H9 (cell line): ENCODE results near the gene RALGAPA2. TPM values are rescaled to one million over a fixed set of nuclear protein-coding genes. Genes with fewer than 3 reads are reported as not detected.

ENCODE experiments used
- DNase-seq: peaks from one replicate; pipeline ENCODE4 v3.0.0-alpha.2; 2017
- H2AFZ ChIP-seq: one replicate; pipeline ENCODE4 v1.6.1; 2013; ENCODE audit warnings: mild to moderate bottlenecking, low read length, control low read depth, moderate library complexity
- H2AK5ac ChIP-seq: 2 replicates; pipeline ENCODE4 v1.6.1; 2013; ENCODE audit warnings: low read length, control low read depth, mixed read lengths; ENCODE audit not compliant: insufficient read length
- H2BK120ac ChIP-seq: one replicate; pipeline ENCODE4 v1.6.1; 2013; ENCODE audit warnings: low read depth, mild to moderate bottlenecking, low read length, control low read depth, inconsistent platforms; ENCODE audit not compliant: poor library complexity, severe bottlenecking
- H2BK12ac ChIP-seq: 2 replicates; pipeline ENCODE4 v1.6.1; 2013; ENCODE audit warnings: low read length, control low read depth, mixed read lengths, low read depth; ENCODE audit not compliant: insufficient read length
- H2BK15ac ChIP-seq: 2 replicates; pipeline ENCODE4 v1.6.1; 2013; ENCODE audit warnings: low read depth, low read length, control low read depth
- H2BK20ac ChIP-seq: one replicate; pipeline ENCODE4 v1.6.1; 2013; ENCODE audit warnings: low read depth, mild to moderate bottlenecking, low read length, control low read depth, inconsistent platforms; ENCODE audit not compliant: poor library complexity, severe bottlenecking
- H2BK5ac ChIP-seq: 2 replicates; pipeline ENCODE4 v1.6.1; 2013; ENCODE audit warnings: low read length, control low read depth, mixed read lengths; ENCODE audit not compliant: insufficient read length
- H3K14ac ChIP-seq: 2 replicates; pipeline ENCODE4 v1.6.1; 2013; ENCODE audit warnings: low read length, control low read depth; ENCODE audit not compliant: insufficient read depth
- H3K18ac ChIP-seq: 2 replicates; pipeline ENCODE4 v1.6.1; 2013; ENCODE audit warnings: low read depth, mild to moderate bottlenecking, mixed read lengths, low read length, control low read depth; ENCODE audit not compliant: insufficient read length
- H3K23ac ChIP-seq: 2 replicates; pipeline ENCODE4 v1.6.1; 2013; ENCODE audit warnings: low read length, control low read depth, mixed read lengths, low read depth; ENCODE audit not compliant: insufficient read length
- H3K23me2 ChIP-seq: 2 replicates; pipeline ENCODE4 v1.6.1; 2013; ENCODE audit warnings: low read depth, mild to moderate bottlenecking, mixed read lengths, low read length, control low read depth; ENCODE audit not compliant: insufficient read length, poor library complexity, severe bottlenecking
- H3K27ac ChIP-seq: 2 replicates; pipeline ENCODE4 v1.5.1; 2013; ENCODE audit warnings: low read length, control low read depth, mixed read lengths, low read depth; ENCODE audit not compliant: insufficient read length
- H3K27me3 ChIP-seq: 2 replicates; pipeline ENCODE4 v1.6.1; 2013; ENCODE audit warnings: low read length, control low read depth, inconsistent platforms; ENCODE audit not compliant: insufficient read depth
- H3K4ac ChIP-seq: 2 replicates; pipeline ENCODE4 v1.6.1; 2013; ENCODE audit warnings: low read depth, mild to moderate bottlenecking, control low read depth, inconsistent platforms, low read length, moderate library complexity
- H3K4me1 ChIP-seq: 2 replicates; pipeline ENCODE4 v1.6.1; 2013; ENCODE audit warnings: low read length, control low read depth, inconsistent platforms; ENCODE audit not compliant: insufficient read depth
- H3K4me2 ChIP-seq: 2 replicates; pipeline ENCODE4 v1.6.1; 2013; ENCODE audit warnings: low read length, control low read depth, mixed read lengths; ENCODE audit not compliant: insufficient read length, insufficient read depth
- H3K56ac ChIP-seq: 2 replicates; pipeline ENCODE4 v1.6.1; 2013; ENCODE audit warnings: low read depth, mild to moderate bottlenecking, mixed read lengths, low read length, control low read depth; ENCODE audit not compliant: insufficient read length
- H3K79me1 ChIP-seq: 2 replicates; pipeline ENCODE4 v1.6.1; 2013; ENCODE audit warnings: low read depth, mild to moderate bottlenecking, moderate library complexity, low read length, control low read depth, inconsistent platforms; ENCODE audit not compliant: insufficient read depth, poor library complexity, severe bottlenecking
- H3K79me2 ChIP-seq: 2 replicates; pipeline ENCODE4 v1.6.1; 2013; ENCODE audit warnings: low read length, control low read depth, inconsistent platforms; ENCODE audit not compliant: insufficient read depth
- H3K9ac ChIP-seq: 2 replicates; pipeline ENCODE4 v1.6.1; 2013; ENCODE audit warnings: low read length, control low read depth, mixed read lengths; ENCODE audit not compliant: insufficient read length; ENCODE audit errors: extremely low read depth
- H3K9me3 ChIP-seq: one replicate; pipeline ENCODE4 v1.6.1; 2013; ENCODE audit warnings: low read depth, low read length, inconsistent platforms; ENCODE audit not compliant: control insufficient read depth
- H3T11ph ChIP-seq: one replicate; pipeline ENCODE4 v1.6.1; 2013; ENCODE audit warnings: mild to moderate bottlenecking, low read length, control low read depth, inconsistent platforms
- H4K20me1 ChIP-seq: one replicate; pipeline ENCODE4 v1.6.1; 2013; ENCODE audit not compliant: control insufficient read depth, insufficient read length, insufficient read depth
- H4K5ac ChIP-seq: 2 replicates; pipeline ENCODE4 v1.6.1; 2013; ENCODE audit warnings: low read depth, mild to moderate bottlenecking, mixed read lengths, low read length, control low read depth; ENCODE audit not compliant: insufficient read length
- H4K8ac ChIP-seq: replicated peaks from 2 replicates; pipeline ENCODE4 v1.6.1; 2013; ENCODE audit warnings: low read length, control low read depth, mixed read lengths, low read depth; ENCODE audit not compliant: insufficient read length
- H4K91ac ChIP-seq: 2 replicates; pipeline ENCODE4 v1.6.1; 2013; ENCODE audit warnings: low read depth, mild to moderate bottlenecking, moderate library complexity, mixed read lengths, low read length, control low read depth; ENCODE audit not compliant: insufficient read length
- H3K27ac Mint-ChIP-seq, 3 experiments: 2 replicates in 2 of 3; 3 replicates in 1 of 3; pipeline ENCODE4 v1.8.0; 2020 to 2021; ENCODE audit warnings: mixed read lengths in 3 of 3, mild to moderate bottlenecking in 1 of 3, moderate library complexity in 1 of 3
- H3K27me3 Mint-ChIP-seq: 2 replicates; pipeline ENCODE4 v1.8.0; 2021; ENCODE audit warnings: low read depth, mild to moderate bottlenecking, moderate library complexity, mixed read lengths
- H3K36me3 Mint-ChIP-seq, 3 experiments: 2 replicates in 2 of 3; 3 replicates in 1 of 3; pipeline ENCODE4 v1.8.0; 2020 to 2021; ENCODE audit warnings: low read depth in 3 of 3, mixed read lengths in 3 of 3; ENCODE audit not compliant: insufficient read depth in 1 of 3
- H3K4me1 Mint-ChIP-seq, 2 experiments: 2 replicates each; pipeline ENCODE4 v1.8.0; 2020; ENCODE audit warnings: mixed read lengths in 2 of 2
- H3K4me3 Mint-ChIP-seq, 2 experiments: 2 replicates in 1 of 2; 3 replicates in 1 of 2; pipeline ENCODE4 v1.8.0; 2020 to 2021; ENCODE audit warnings: mild to moderate bottlenecking in 2 of 2, mixed read lengths in 2 of 2, moderate library complexity in 1 of 2
- H3K9me3 Mint-ChIP-seq, 2 experiments: 2 replicates in 1 of 2; 3 replicates in 1 of 2; pipeline ENCODE4 v1.8.0; 2020; ENCODE audit warnings: mild to moderate bottlenecking in 2 of 2, mixed read lengths in 2 of 2, moderate library complexity in 1 of 2
- WGBS: extraction: QIAGEN DNeasy Blood & Tissue Kit; methylation state at CpG from one replicate; pipeline ENCODE4 v1.1.7; 2013; ENCODE audit warnings: missing lambda C conversion rate, low lambda C conversion rate, mixed read lengths; ENCODE audit not compliant: insufficient read length; ENCODE audit errors: extremely low coverage; 5-methylcytosine and 5-hydroxymethylcytosine counted together
- total RNA-seq: library from RNA; stranded (reverse); gene quantifications from 2 replicates; pipeline ENCODE4 v1.2.1, GENCODE V29; 2021
- TF ChIP-seq, protein P1 (sequence below): fragments of 200-600 bp; sonication (generic); conservative IDR thresholded peaks from 3 replicates; pipeline ENCODE4 v1.8.0; 2021; ENCODE audit warnings: antibody characterized with exemption, mild to moderate bottlenecking

Gene RALGAPA2
- total RNA-seq, 1 experiment from 2014 or later: 16.6 TPM

DNA sequence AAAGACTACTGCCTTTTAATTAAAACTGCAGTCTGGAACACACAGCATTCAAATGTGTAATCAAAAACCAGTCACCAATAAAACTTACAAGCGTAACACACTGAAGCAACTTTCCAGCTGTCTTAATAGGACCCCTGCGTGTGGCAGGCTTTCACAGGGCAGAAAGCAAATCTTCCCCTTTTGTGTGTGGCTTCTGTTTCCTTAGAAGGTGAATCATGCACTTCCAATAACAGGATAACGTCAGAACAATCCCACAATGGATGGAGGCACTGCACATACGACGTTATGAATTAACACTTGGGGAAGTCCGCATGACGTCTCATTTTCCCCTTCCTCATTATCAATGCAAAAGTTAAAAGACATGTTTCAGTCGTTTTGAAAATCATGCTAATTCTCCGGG, 299.7 kb downstream of the RALGAPA2 start:
- no peak overlapping the region for H3K18ac ChIP-seq
- H3T11ph ChIP-seq: no peak overlapping the region
- no peak overlapping the region for H2BK12ac ChIP-seq
- no peak overlapping the region for H3K27ac ChIP-seq
- H3K27ac Mint-ChIP-seq: no peak overlapping the region
- TF ChIP-seq, protein P1, sequence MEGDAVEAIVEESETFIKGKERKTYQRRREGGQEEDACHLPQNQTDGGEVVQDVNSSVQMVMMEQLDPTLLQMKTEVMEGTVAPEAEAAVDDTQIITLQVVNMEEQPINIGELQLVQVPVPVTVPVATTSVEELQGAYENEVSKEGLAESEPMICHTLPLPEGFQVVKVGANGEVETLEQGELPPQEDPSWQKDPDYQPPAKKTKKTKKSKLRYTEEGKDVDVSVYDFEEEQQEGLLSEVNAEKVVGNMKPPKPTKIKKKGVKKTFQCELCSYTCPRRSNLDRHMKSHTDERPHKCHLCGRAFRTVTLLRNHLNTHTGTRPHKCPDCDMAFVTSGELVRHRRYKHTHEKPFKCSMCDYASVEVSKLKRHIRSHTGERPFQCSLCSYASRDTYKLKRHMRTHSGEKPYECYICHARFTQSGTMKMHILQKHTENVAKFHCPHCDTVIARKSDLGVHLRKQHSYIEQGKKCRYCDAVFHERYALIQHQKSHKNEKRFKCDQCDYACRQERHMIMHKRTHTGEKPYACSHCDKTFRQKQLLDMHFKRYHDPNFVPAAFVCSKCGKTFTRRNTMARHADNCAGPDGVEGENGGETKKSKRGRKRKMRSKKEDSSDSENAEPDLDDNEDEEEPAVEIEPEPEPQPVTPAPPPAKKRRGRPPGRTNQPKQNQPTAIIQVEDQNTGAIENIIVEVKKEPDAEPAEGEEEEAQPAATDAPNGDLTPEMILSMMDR: no peak
- no peak overlapping the region for H3K23ac ChIP-seq
- H4K5ac ChIP-seq: no peak overlapping the region
- H2BK5ac ChIP-seq: no peak overlapping the region
- H3K27me3 ChIP-seq: no peaks in the 10 kb centered on the region
- peaks cover 3% of the 10 kb centered on the region; the same call in 1 of the 2 replicates for H3K4me1 ChIP-seq
- peaks cover 3% of the 10 kb centered on the region; the same call in 1 of the 2 replicates for H3K27me3 Mint-ChIP-seq
- no peak overlapping the region for H3K4me2 ChIP-seq
- H4K8ac ChIP-seq: no peak overlapping the region
- no peak overlapping the region for H2AK5ac ChIP-seq
- no peak overlapping the region for H3K56ac ChIP-seq
- H2BK120ac ChIP-seq: no peak overlapping the region
- WGBS: no CpG with 5 or more reads among the region's 9 CpGs
- H3K4ac ChIP-seq: no peak overlapping the region
- no peak overlapping the region for H2BK15ac ChIP-seq
- no peak for DNase-seq
- H3K4me1 Mint-ChIP-seq: peaks cover 51 to 52% of the 10 kb centered on the region in 2 experiments
- no peaks in the 10 kb centered on the region for H3K79me1 ChIP-seq
- H3K4me3 Mint-ChIP-seq: no peak overlapping the region
- no peaks in the 10 kb centered on the region for H3K9me3 ChIP-seq
- H2AFZ ChIP-seq: no peak overlapping the region
- no peak overlapping the region for H4K91ac ChIP-seq
- H3K79me2 ChIP-seq: no peaks in the 10 kb centered on the region
- H4K20me1 ChIP-seq: no peaks in the 10 kb centered on the region
- H2BK20ac ChIP-seq: no peak overlapping the region
- no peak overlapping the region for H3K9ac ChIP-seq
- H3K36me3 Mint-ChIP-seq: no peaks in the 10 kb centered on the region
- H3K23me2 ChIP-seq: no peaks in the 10 kb centered on the region
- H3K14ac ChIP-seq: no peak overlapping the region
- no peaks in the 10 kb centered on the region for H3K9me3 Mint-ChIP-seq
